GM12864 (cell line): ENCODE data around the gene MKKS.

Source experiments
- DNase-seq: peaks from one replicate; pipeline ENCODE4 v3.0.0-alpha.2; 2011; ENCODE audit warnings: low read depth
- H3K4me3 ChIP-seq: 2 replicates; pipeline ENCODE4 v1.5.1; 2011; ENCODE audit warnings: mild to moderate bottlenecking, low read depth, low read length, control low read depth
- CTCF ChIP-seq: IDR thresholded peaks from 2 replicates; pipeline ENCODE4 v1.5.1; 2011; ENCODE audit warnings: low read depth, mild to moderate bottlenecking, moderate library complexity, low read length, control low read depth, inconsistent platforms; ENCODE audit errors: missing control alignments

MKKS gene

GRCh38 chr20:10433623-10434466 is at the start of gene MKKS:
MKKS (minus strand) TSS chr20:10434222; CDS start chr20:10413514, 20,708 bp downstream.
- DNase-seq: peak; percentile 60
- H3K4me3 ChIP-seq: peak within 1 kb of the TSS; percentile 79
- TF ChIP-seq CTCF: no peak

- no peak for TF ChIP-seq CTCF
- DNase-seq: no peak
- H3K4me3 ChIP-seq: no peak overlapping the region
These were observed 49.7 kb upstream of the MKKS start for GRCh38 chr20:10483691-10484090.

GRCh38 chr20:10481676-10482075 is 47.7 kb upstream of the MKKS start:
- H3K4me3 ChIP-seq: no peak overlapping the region
- no peak for TF ChIP-seq CTCF
- DNase-seq: no peak

- no peak for DNase-seq
- H3K4me3 ChIP-seq: no peak overlapping the region
- no peak for TF ChIP-seq CTCF
These were observed 44.9 kb upstream of the MKKS start for GRCh38 chr20:10478930-10479329.

- peak; percentile 75 for DNase-seq
- no peak for TF ChIP-seq CTCF
- H3K4me3 ChIP-seq: no peak overlapping the region
These were observed 44.2 kb upstream of the MKKS start for GRCh38 chr20:10478205-10478604.

- TF ChIP-seq CTCF: peak; percentile 35
These were observed 42.3 kb upstream of the MKKS start for GRCh38 chr20:10476319-10476724.

GRCh38 chr20:10475225-10475624 is 41.2 kb upstream of the MKKS start:
- H3K4me3 ChIP-seq: no peak overlapping the region
- DNase-seq: no peak
- TF ChIP-seq CTCF: no peak

More at GRCh38 chr20:10476319-10476724, 42.3 kb upstream of the MKKS start:
- no peak overlapping the region for H3K4me3 ChIP-seq
- DNase-seq: peak; percentile 54
